Spleen (tissue), 11 donors: Measurements from ENCODE around the gene SERAC1. TPM values are rescaled to one million over a fixed set of nuclear protein-coding genes. Genes with fewer than 3 reads are reported as not detected.
A peak's percentile ranks its signal among the peaks of the same experiment; 100 is the strongest.

Experiments used
- DNase-seq: peaks from one replicate; pipeline ENCODE4 v3.0.0-alpha.2; 2020
- H3K27ac ChIP-seq, 8 donors: fragments of 200-600 bp; sonication (generic) in 7 of 8; 1 replicate in 4 of 8; 2 replicates in 4 of 8; pipeline versions ENCODE4 v1.5.0 to v1.8.0; 2016 to 2021; ENCODE audit warnings: inconsistent platforms in 4 of 8, mild to moderate bottlenecking in 4 of 8, moderate library complexity in 1 of 8
- H3K27me3 ChIP-seq, 7 donors: fragments of 200-600 bp; sonication (generic) in 6 of 7; replicated peaks in 1 of 7; 1 replicate in 4 of 7; 2 replicates in 3 of 7; pipeline versions ENCODE4 v1.5.0 to v1.8.0; 2016 to 2021; ENCODE audit warnings: inconsistent platforms in 3 of 7, mild to moderate bottlenecking in 1 of 7
- H3K36me3 ChIP-seq, 6 donors: fragments of 200-600 bp; sonication (generic) in 5 of 6; 1 replicate in 4 of 6; 2 replicates in 2 of 6; pipeline versions ENCODE4 v1.5.0 to v1.8.0; 2016 to 2021; ENCODE audit warnings: inconsistent platforms in 2 of 6
- H3K4me1 ChIP-seq, 6 donors: fragments of 200-600 bp; sonication (generic) in 5 of 6; 1 replicate in 3 of 6; 2 replicates in 3 of 6; pipeline versions ENCODE4 v1.5.0 to v1.8.0; 2016 to 2021; ENCODE audit warnings: inconsistent platforms in 3 of 6
- H3K4me3 ChIP-seq, 8 donors: fragments of 200-600 bp; sonication (generic) in 7 of 8; 1 replicate in 4 of 8; 2 replicates in 4 of 8; pipeline versions ENCODE4 v1.5.0 to v1.8.0; 2016 to 2021; ENCODE audit warnings: inconsistent platforms in 4 of 8, mild to moderate bottlenecking in 4 of 8, moderate library complexity in 2 of 8
- H3K9me3 ChIP-seq, 8 donors: fragments of 200-600 bp; sonication (generic) in 7 of 8; 1 replicate in 4 of 8; 2 replicates in 4 of 8; pipeline versions ENCODE4 v1.5.0 to v1.8.0; 2016 to 2021; ENCODE audit warnings: inconsistent platforms in 4 of 8
- CTCF ChIP-seq, 11 experiments: fragments of 200-600 bp in 7 of 11; fragments of 450-650 bp in 4 of 11; sonication (generic) in 4 of 11; IDR thresholded peaks in 8 of 11; conservative IDR thresholded peaks in 3 of 11; 1 replicate in 7 of 11; 2 replicates in 4 of 11; pipeline versions ENCODE4 v1.4.0 to v1.8.0; 2016 to 2021; ENCODE audit warnings: antibody characterized with exemption in 11 of 11, inconsistent platforms in 4 of 11, mild to moderate bottlenecking in 1 of 11
- POLR2A ChIP-seq, 3 donors: fragments of 450-650 bp; IDR thresholded peaks; one replicate each; pipeline ENCODE4 v1.5.1; 2017; ENCODE audit warnings: antibody characterized with exemption in 3 of 3, mild to moderate bottlenecking in 1 of 3
- POLR2AphosphoS5 ChIP-seq, 3 donors: sonication (generic); formaldehyde crosslinking; IDR thresholded peaks; one replicate each; pipeline ENCODE4 v1.5.1; 2017; ENCODE audit warnings: antibody characterized with exemption in 3 of 3
- WGBS, 5 donors: extraction: QIAGEN DNeasy Blood & Tissue Kit in 3 of 5; methylation state at CpG; one replicate each; pipeline versions ENCODE4 v1.1.5 to v1.1.7; 2013 to 2018; 5-methylcytosine and 5-hydroxymethylcytosine counted together
- intact Hi-C: fragments of 100-400 bp; cut with DNase I; formaldehyde crosslinking; loops from one replicate; pipeline ENCODE4 v1.15.0; 2023; ENCODE audit warnings: low total_unique reads
- polyA plus RNA-seq, 3 donors: library from polyadenylated mRNA; stranded (reverse); fragments of 200-250 nt; gene quantifications; one replicate each; pipeline ENCODE4 v1.2.1, GENCODE V29; 2013
- total RNA-seq, 7 donors: library from RNA; depleted of rRNA in 3 of 7; stranded (reverse); fragments of >200 nt in 3 of 7; fragmentation: NEBNext Ultra II Directional in 4 of 7; extraction: Animal tissue kit (Norgen Biotek cat#: 25700) in 4 of 7; gene quantifications; one replicate each; pipeline versions ENCODE4 v1.1.0 to v1.2.1, GENCODE V29; 2016 to 2021
- donor health status: healthy with polysubstance abuse.
- donor health status: DM: no; HTN: no; CAD: no; lungs with moderate emphysema.
- donor health status: DM: no; HTN: no; CAD: no.
- donor health status: Bipolar disorder and iron deficiency.
- donor health status: healthy.
- donor health status: DM: no; HTN: no; CAD: no.
- donor health status: DM: yes; HTN: yes; CAD: no.

SERAC1 gene
- total and polyA plus RNA-seq, 10 donors, result 1.6 to 12.3 (median 5.7) TPM

- no peaks in the 10 kb centered on the region for H3K27me3 ChIP-seq
- H3K27ac ChIP-seq, result peak overlapping the region in 5 of 8 donors; percentile 27 to 78 (median 72)
- intact Hi-C loops, result no loop called here
- WGBS, 5 donors, result 47 to 71% (median 67%) methylated on average over 30 to 32 of the region's 32 CpGs
- TF ChIP-seq POLR2A (IDR thresholded peaks at IDR 0.05) (no peak), POLR2AphosphoS5 (IDR thresholded peaks at IDR 0.05) (peak; percentile 16 to 54 (median 43)), CTCF (IDR thresholded peaks at IDR 0.05 in 8 of 11, conservative IDR thresholded peaks at IDR 0.05 in 3 of 11) (no peak)
- no peaks in the 10 kb centered on the region for H3K9me3 ChIP-seq
- H3K4me3 ChIP-seq, result peak overlapping the region in 2 of 8 donors; percentile 8
- DNase-seq, result no peak
- peaks cover 0 to 92% (median 34%) of the 10 kb centered on the region in 6 donors for H3K36me3 ChIP-seq
- peaks cover 0 to 22% (median 1%) of the 10 kb centered on the region in 6 donors for H3K4me1 ChIP-seq
Measured at GRCh38 chr6:158086504-158087223, 81.4 kb downstream of the SERAC1 start.

GRCh38 chr6:158086054-158086503, 82.0 kb downstream of the SERAC1 start:
- Histone ChIP-seq H3K36me3 (peaks cover 0 to 92% (median 39%) of the 10 kb centered on the region in 6 donors), H3K4me1 (peaks cover 0 to 26% (median 2%) of the 10 kb centered on the region in 6 donors), H3K27ac (peak overlapping the region in 4 of 8 donors; percentile 64 to 78 (median 72)), H3K27me3 (no peaks in the 10 kb centered on the region), H3K9me3 (no peaks in the 10 kb centered on the region), H3K4me3 (no peak overlapping the region)
- no peak for DNase-seq
- TF ChIP-seq CTCF (IDR thresholded peaks at IDR 0.05 in 8 of 11, conservative IDR thresholded peaks at IDR 0.05 in 3 of 11) (no peak), POLR2AphosphoS5 (IDR thresholded peaks at IDR 0.05) (no peak), POLR2A (IDR thresholded peaks at IDR 0.05) (no peak)
- intact Hi-C loops, result no loop called here
- WGBS, 5 donors, result 32 to 91% (median 45%) methylated on average over 1 to 2 of the region's 2 CpGs

GRCh38 chr6:158085261-158086053, 82.6 kb downstream of the SERAC1 start:
- Histone ChIP-seq H3K27ac (peak overlapping the region in 2 of 8 donors; percentile 73 to 78), H3K4me3 (no peak overlapping the region), H3K9me3 (no peaks in the 10 kb centered on the region), H3K36me3 (peaks cover 0 to 92% (median 39%) of the 10 kb centered on the region in 6 donors), H3K4me1 (peaks cover 0 to 32% (median 3%) of the 10 kb centered on the region in 6 donors), H3K27me3 (no peaks in the 10 kb centered on the region)
- no peak for DNase-seq
- intact Hi-C loops, result no loop called here
- 81 to 90% (median 85%) methylated on average over 8 to 21 of the region's 21 CpGs for WGBS, 5 donors
- no peak for TF ChIP-seq POLR2A (IDR thresholded peaks at IDR 0.05)
- TF ChIP-seq CTCF (IDR thresholded peaks at IDR 0.05 in 8 of 11, conservative IDR thresholded peaks at IDR 0.05 in 3 of 11), result no peak
- no peak for TF ChIP-seq POLR2AphosphoS5 (IDR thresholded peaks at IDR 0.05)
